HG02852 (cell line): Measurements from ENCODE around the gene NPFFR1.

Experiments
- ATAC-seq: cut with Tn5 transposase; IDR thresholded peaks from one replicate; pipeline ENCODE4 v1.9.1; 2021; ENCODE audit warnings: mild to moderate bottlenecking, moderate library complexity; ENCODE audit not compliant: unreplicated experiment

The NPFFR1 gene

GRCh38 chr10:70283445-70284399 is at the start of gene NPFFR1:
NPFFR1 (minus strand) TSS chr10:70284004; CDS start chr10:70283676, 328 bp downstream.
- no peak for ATAC-seq

GRCh38 chr10:70333268-70333667 is 49.5 kb upstream of the NPFFR1 start:
- ATAC-seq, result no peak

DNA sequence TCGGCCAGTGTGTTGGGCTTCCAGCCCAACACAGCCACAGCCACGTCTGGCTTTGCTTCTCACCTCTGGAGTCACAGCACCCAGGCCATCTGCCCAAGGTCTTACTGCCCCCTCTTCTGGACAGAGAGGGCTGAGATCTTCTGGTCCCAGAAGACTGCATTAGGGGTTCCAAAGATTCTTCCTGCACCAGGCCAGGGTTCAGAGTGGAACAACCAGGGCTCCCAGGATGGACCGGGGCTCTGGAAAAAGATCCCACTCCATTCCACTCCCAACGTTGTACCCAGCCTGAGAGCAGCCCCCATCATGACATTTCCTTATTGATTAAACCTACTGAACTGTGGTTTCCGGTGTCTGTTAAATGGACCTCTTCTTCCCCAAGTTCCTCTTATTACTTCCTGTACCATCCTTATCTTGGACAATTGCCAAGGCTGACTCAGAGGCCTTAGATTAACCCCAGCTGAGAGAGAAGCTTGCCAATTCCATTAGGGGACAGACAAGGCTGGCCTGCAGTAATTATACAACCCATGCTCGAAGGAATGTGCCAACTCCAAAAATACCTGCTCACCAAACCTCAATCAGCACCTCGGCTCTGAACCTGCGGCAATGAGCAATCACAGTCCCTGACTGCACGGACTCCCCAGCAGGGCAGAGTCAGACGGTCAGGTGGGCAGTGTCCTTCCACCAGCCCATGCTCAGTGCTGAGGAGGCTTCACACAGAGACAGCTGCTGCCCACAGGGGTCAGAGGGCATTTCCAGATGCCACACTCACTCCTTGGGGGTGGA is 47.9 kb upstream of the NPFFR1 start:
- peak; percentile 71 for ATAC-seq

DNA sequence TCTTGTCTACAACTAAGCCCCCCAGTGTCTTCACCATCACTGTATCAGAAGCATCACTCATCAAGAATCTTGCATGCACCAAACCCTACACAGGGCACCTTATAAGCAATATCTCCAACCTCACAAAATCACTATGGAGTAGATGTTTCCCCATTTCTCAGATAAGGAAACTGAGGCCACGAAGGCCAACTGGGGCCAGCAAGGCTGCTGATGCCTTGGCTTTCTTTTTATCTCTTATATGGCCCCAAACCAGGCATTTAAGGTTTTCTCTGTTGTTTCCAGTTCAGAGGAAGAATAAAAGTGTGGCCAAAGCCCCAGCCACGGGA is 47.3 kb upstream of the NPFFR1 start:
- no peak for ATAC-seq

GRCh38 chr10:70330671-70331070 is 46.9 kb upstream of the NPFFR1 start:
- ATAC-seq, result no peak

- ATAC-seq, result no peak
Observed at GRCh38 chr10:70328967-70329366, 45.2 kb upstream of the NPFFR1 start.

DNA sequence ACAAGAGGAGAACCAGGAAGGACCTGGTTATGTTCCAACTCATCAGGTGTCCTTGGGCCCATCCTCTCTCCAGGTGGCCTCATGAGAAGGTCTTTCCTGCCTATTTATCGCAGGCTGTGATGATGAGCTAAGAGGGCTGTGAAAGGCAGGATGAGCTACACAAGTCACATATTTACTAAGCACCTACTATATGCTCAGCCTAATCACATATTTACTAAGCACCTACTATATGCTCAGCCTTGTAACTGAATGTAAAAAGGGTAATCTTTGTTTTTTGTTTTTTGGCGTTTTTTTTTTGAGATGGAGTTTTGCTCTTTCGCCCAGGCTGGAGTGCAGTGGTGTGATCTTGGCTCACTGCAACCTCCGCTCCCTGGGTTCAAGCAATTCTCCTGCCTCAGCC is 44.2 kb upstream of the NPFFR1 start:
- ATAC-seq, result no peak

DNA sequence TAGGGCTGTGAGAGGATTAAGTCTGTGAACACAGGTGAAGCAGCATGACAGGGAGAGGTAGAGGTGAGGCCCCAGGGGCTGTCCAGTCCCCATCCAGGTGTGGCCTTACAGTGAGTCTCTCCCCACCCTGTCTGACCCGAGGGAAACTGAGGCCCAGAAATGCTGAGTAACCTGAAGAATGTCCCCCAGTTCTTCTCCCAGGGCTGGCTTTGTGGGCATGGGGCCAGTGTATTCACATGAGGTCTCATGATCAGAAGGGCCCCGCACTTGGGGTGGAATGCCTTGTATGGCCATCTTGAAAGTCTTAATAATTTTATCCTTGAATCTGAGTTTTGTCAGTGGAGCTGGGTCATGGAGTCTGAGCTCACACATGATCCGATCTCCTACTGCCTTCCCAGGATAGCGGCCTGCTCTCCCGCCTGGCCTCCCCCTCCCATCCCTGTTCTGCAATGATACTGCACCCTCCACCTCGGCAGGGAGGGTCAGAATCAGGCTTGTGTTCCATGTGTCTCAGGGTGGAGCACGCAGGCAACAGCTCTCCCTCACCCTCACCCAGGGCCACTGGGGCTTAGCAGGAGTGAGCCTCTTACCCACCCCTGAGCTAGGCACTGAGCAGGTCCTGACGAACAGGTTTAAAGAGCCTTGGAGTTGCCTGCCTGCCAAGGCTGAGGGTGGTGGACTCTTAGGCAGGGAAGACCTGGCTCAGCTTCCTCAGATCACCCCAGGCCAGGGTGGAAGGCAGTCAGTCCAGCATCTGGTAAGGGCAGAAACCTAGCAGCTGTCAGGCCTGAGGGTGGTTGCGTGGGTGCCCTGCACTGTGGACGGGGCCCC is 41.4 kb upstream of the NPFFR1 start:
- ATAC-seq, result no peak

DNA sequence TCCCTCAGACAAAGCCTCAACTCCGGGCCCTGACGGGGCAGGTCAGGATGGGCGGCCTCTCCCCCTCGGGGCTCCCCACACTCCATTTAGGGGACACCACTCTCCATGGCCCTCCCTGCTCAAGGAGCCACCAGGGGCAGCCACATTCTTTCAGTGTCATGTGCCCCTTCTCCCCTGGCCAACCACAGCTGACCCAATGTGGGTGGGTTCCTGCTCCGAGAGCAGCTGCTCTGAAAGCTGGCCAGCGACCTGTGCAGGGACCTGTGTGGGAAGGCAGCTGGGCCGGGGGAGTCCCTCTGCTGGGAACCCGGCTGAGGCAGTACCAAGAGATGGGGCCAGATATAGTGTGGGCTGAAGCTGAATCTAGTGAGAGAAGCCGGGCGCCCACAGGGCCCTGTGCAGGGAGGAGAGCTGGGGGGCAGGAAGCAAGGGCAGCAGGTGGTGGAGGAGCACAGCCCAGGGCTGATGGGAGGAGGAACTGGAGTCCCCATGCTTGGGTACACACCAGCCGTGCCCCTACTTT is 40.6 kb upstream of the NPFFR1 start:
- ATAC-seq, result no peak

GRCh38 chr10:70323697-70324338 is 40.0 kb upstream of the NPFFR1 start:
- no peak for ATAC-seq

- no peak for ATAC-seq
Observed at GRCh38 chr10:70323138-70323696, 39.4 kb upstream of the NPFFR1 start.

DNA sequence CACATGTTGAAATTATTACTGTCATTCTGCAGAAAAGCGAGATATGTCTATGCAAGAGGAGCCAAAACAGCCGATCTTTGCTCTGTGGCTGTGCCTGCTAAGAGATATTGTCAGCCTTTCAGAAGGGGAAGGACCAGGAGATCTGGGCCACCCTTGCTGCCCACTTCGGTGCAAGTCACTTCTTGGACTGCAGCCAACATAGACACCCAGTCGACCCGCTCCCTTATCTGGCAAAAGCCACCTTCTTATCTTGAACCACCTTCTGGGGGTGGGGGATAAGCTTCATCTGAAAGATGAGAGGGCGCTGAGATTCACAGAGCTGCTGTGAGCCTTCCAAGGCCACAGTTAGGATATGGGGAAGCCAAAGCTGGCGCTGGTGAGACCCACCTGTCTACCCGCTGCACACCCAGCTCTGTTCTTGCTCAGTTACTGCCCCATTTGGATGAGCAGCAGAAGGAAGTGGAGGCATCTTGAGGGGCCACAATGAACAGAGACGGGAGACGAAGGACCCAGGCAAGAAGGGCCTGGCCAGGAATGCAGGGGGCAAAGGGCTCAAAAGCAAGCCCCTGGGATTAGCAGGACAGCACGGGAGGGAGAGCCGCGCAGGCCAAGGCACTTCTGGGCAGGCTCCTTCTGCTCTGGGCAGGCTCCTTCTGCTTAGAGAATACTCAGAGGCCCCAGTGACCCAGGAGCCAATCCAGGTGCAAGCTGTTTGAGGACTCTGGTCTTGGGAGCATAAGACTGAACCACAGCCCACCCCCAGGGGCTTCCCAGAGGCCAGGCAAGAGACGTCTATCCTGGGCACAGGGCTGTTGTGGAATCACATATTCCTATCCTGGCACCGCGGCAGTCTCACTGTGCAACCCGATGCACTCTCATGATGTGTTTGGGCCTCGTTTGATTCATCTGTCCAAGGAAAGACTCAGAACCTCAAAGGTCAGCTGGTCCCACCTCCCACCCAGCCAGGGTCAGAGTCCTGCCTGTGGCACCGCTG is 38.4 kb upstream of the NPFFR1 start:
- ATAC-seq, result no peak

DNA sequence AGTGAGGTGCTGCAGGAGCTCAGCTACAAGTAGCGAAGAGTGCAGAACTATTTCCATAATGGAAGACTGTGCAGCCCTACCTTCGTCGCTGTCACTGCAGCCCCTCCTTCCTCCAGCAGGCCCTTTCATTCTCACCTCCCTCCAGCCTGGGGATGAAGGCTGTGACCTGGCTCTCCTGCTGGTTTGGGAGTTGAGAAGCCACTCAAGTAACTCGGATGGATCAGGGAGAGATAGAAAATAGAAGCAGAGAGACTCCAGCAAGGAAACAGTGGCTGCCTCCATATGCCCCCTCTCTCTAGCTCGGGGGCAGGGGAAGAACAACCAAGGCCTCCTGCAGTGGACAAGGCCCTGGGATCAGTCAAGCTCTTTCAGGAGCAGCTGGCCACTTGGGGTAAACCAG is 37.4 kb upstream of the NPFFR1 start:
- no peak for ATAC-seq

DNA sequence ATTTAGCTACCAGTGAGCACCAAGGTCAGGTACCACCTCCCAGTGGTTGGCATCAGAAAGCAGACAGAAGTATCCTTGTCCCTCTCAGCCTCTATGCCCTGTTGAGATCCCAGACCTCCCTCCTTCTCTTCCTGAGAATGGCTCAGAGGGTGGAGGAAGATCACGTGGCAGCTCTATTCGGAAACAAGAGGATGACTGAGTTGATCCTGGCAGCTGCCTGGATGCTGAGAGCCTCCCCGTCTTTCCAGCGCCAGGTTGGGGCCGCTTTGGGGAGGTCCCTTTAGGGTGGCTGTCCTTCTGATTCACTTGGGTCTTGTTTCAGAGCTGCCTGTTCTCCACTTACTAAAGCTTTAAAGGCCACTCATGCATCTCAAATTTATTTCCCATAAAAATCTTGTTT is 36.9 kb upstream of the NPFFR1 start:
- no peak for ATAC-seq

DNA sequence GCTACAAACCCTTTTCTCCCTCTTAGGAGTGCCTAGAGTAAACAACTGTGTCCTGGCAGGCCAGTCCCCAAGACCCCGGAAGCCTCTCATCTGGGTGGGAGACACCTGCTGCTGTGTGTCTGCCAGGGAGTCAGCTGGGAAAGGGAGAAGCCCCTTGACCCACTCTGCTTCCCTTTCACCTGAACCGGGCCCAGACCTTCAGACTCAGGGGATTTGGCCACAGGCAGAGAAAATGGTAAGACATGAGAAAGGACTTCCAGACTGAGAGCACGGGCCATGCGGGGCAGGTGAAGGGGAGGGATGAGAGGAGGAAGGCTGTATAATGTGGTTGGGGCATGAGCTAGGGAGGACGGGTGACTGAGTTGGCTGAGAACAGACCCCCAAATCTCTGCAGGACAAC is 36.0 kb upstream of the NPFFR1 start:
- ATAC-seq, result no peak

DNA sequence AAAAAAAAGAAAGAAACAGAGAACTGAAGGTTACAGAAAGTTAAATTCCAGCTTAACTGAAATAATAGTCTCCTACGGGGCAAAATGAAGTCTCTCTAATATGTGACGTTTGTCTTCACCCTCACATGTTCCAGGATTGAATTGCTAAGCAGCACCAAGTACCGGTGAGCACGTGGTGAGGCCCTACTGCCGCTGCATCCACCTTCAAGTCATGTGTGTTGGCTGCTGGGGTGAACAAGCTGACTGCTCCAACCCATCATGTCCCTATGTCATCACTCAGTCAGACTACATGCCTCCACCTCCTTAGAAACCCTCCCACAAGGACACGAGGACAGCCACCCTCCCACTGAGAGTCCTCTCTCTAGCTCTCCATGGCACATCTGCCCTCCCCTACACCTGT is 35.4 kb upstream of the NPFFR1 start:
- no peak for ATAC-seq

DNA sequence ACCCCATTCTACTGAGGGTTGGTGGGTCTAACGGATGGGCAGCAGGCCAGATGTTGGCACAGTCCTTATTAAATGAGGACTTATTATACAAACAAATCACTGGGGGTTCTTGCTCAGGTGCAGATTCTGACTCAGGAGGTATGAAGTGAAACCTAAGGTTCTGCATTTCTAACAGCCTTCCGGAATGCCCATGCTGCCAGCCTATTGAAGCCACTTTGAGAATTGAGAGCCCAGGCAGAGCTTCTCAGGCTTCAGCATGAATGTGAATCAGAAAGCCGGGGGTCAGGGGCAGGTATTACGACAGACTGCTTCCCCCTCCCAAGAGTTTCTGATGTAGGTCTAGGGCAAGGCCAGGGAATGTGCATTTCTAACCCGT is 34.1 kb upstream of the NPFFR1 start:
- ATAC-seq, result no peak

DNA sequence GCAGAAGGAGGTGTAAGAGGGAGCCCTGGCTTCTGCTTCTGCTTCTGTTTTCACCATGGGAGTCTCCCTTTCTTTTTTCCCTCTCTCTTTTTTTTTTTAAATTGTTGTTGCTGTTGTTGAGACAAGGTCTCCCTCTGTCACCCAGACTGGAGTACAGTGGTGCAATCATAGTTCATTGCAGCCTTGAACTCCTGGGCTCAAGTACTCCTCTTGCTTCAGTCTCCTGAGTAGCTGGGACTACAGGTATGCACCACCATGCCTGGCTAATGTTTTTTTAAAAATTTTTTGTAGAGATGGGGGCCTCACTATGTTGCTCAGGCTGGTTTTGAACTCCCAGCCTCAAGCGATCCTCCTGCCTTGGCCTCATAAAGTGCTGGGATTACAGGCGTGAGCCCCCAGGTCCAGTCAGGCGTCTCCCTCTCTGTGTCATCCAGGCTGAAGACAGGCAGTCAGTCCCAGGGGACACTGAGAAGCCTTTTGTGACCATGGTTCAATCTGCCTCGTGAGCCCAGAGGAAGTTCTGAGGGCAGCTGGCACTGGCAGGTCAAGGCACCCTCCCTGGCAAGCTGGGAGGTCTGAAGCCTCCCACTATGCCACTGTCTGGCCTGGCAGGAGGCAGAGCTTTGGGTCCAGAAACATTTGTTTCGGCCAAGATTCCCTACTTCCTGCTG is 33.6 kb upstream of the NPFFR1 start:
- no peak for ATAC-seq
